Measurements from ENCODE around the gene PARD3B.

PARD3B gene

GRCh38 chr2:205409411-205409810, 864.1 kb downstream of the PARD3B start:
- Histone ChIP-seq H3K27me3 (replicated peaks; ENCODE audit: control insufficient read depth, insufficient read depth, low read length) (no peaks in the 10 kb centered on the region; the same call in 1 of the 2 replicates), H3K4me3 (replicated peaks; ENCODE audit: low read depth, low read length) (no peak overlapping the region), H3K36me3 (ENCODE audit: control insufficient read depth, insufficient read depth, low read length) (no peaks in the 10 kb centered on the region)
- TF ChIP-seq CTCF (IDR thresholded peaks at IDR 0.05; ENCODE audit: insufficient read depth, low read length, poor library complexity, severe bottlenecking), result no peak
- DNase-seq (ENCODE audit: extremely low read depth, insufficient read length), result no peak

- TF ChIP-seq CTCF (IDR thresholded peaks at IDR 0.05; ENCODE audit: insufficient read depth, low read length, poor library complexity, severe bottlenecking), result no peak
- no peak overlapping the region for H3K4me3 ChIP-seq (replicated peaks; ENCODE audit: low read depth, low read length)
- no peak for DNase-seq (ENCODE audit: extremely low read depth, insufficient read length)
- H3K27me3 ChIP-seq (replicated peaks; ENCODE audit: control insufficient read depth, insufficient read depth, low read length), result no peaks in the 10 kb centered on the region; the same call in 1 of the 2 replicates
- no peaks in the 10 kb centered on the region for H3K36me3 ChIP-seq (ENCODE audit: control insufficient read depth, insufficient read depth, low read length)
Observed at GRCh38 chr2:205411558-205411957, 866.3 kb downstream of the PARD3B start.

GRCh38 chr2:205424326-205424725, 879.1 kb downstream of the PARD3B start:
- Histone ChIP-seq H3K27me3 (replicated peaks; ENCODE audit: control insufficient read depth, insufficient read depth, low read length) (no peaks in the 10 kb centered on the region), H3K4me3 (replicated peaks; ENCODE audit: low read depth, low read length) (no peak overlapping the region), H3K36me3 (ENCODE audit: control insufficient read depth, insufficient read depth, low read length) (no peaks in the 10 kb centered on the region)
- no peak for TF ChIP-seq CTCF (IDR thresholded peaks at IDR 0.05; ENCODE audit: insufficient read depth, low read length, poor library complexity, severe bottlenecking)
- no peak for DNase-seq (ENCODE audit: extremely low read depth, insufficient read length)

- Histone ChIP-seq H3K27me3 (replicated peaks; ENCODE audit: control insufficient read depth, insufficient read depth, low read length) (no peaks in the 10 kb centered on the region), H3K36me3 (ENCODE audit: control insufficient read depth, insufficient read depth, low read length) (no peaks in the 10 kb centered on the region), H3K4me3 (replicated peaks; ENCODE audit: low read depth, low read length) (no peak overlapping the region)
- no peak for DNase-seq (ENCODE audit: extremely low read depth, insufficient read length)
- no peak for TF ChIP-seq CTCF (IDR thresholded peaks at IDR 0.05; ENCODE audit: insufficient read depth, low read length, poor library complexity, severe bottlenecking)
Observed at GRCh38 chr2:205425102-205425501, 879.8 kb downstream of the PARD3B start.

- H3K4me3 ChIP-seq (replicated peaks; ENCODE audit: low read depth, low read length), result no peak overlapping the region
- no peaks in the 10 kb centered on the region for H3K27me3 ChIP-seq (replicated peaks; ENCODE audit: control insufficient read depth, insufficient read depth, low read length)
- no peaks in the 10 kb centered on the region for H3K36me3 ChIP-seq (ENCODE audit: control insufficient read depth, insufficient read depth, low read length)
- TF ChIP-seq CTCF (IDR thresholded peaks at IDR 0.05; ENCODE audit: insufficient read depth, low read length, poor library complexity, severe bottlenecking), result no peak
- DNase-seq (ENCODE audit: extremely low read depth, insufficient read length), result no peak
Observed at GRCh38 chr2:205427112-205427511, 881.8 kb downstream of the PARD3B start.

- TF ChIP-seq CTCF (IDR thresholded peaks at IDR 0.05; ENCODE audit: insufficient read depth, low read length, poor library complexity, severe bottlenecking), result no peak
- H3K27me3 ChIP-seq (replicated peaks; ENCODE audit: control insufficient read depth, insufficient read depth, low read length), result no peaks in the 10 kb centered on the region
- no peaks in the 10 kb centered on the region for H3K36me3 ChIP-seq (ENCODE audit: control insufficient read depth, insufficient read depth, low read length)
- no peak for DNase-seq (ENCODE audit: extremely low read depth, insufficient read length)
- H3K4me3 ChIP-seq (replicated peaks; ENCODE audit: low read depth, low read length), result no peak overlapping the region
Observed at GRCh38 chr2:205428811-205429210, 883.5 kb downstream of the PARD3B start.
